Hepatic stellate cell (primary cell): ENCODE results near the gene EXPH5.
"Not testable (repeated sequence)": the region's sequence is repeated elsewhere in the genome, so short reads cannot be mapped to it uniquely, and the experiment has no call there.

Experiments used
- DNase-seq: peaks from one replicate; pipeline ENCODE4 v3.0.0; 2011; ENCODE audit warnings: low spot score

EXPH5 gene

DNA sequence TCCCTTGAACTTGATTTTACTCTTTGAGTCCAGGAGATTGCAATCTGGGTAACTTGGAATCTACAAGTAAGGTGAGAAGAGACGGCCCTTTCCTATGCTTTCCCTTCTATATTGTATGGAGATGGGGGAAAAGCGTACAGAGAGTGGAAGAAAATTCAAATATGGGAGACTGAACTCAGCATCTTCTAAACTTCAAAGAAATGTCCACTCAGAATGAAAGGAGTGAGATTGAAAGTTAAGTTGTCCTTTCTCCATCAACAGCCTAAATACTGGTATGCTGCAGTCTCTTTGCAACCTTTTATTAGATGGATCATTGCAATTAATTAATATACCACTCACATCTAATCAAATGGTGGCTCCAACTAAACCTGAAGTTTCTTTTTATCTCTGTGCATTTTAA, 6.4 kb upstream of the EXPH5 start:
- no peak for DNase-seq

DNA sequence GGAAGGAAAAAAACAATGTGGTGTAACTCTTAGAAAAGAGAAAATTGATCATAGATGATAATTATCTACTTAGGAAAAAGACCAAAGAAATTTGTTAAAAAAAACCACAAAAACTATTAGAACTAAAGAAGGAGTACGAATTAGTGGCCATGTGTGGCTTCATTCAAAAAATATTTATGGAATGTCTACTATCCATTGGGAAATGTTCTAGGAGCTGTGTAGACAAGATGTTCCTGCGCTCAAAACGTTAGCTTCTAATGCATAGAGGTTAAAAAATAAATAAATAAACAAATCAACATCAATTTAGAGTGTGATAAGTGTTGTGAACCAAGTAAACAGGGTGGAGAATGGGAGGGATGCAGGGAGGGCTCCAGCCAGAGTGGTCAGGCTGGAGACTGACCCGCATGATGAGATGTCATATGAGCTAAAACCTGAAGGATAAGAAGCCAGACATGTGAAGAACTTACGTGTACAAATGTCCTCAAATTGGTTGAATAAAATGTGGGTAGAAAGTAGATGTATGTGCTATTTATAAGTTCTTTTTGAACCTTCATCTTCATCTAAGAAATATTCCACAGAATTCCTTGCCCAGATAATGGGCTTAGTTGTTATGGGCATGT, 4.3 kb upstream of the EXPH5 start:
- DNase-seq = peak; percentile 29

DNA sequence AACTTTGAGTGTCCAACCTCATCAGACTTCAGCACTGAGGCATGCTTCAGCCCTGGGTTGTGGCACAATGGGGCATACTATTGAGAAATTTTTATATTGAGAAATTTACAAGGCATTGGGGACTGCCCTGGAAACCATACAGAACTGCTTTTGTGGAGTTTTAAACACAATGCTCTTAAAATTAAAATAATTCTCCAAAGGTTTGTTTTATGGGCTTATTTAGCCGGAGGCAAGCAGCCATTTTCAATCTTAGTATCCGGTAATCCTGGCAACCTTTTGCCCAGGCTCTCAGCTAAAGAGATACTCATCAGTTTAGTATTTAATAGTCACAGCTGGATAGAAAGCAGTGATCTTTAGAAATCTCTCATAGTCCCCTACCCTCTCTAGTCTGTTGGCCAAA, 3.1 kb upstream of the EXPH5 start:
- DNase-seq = no peak

DNA sequence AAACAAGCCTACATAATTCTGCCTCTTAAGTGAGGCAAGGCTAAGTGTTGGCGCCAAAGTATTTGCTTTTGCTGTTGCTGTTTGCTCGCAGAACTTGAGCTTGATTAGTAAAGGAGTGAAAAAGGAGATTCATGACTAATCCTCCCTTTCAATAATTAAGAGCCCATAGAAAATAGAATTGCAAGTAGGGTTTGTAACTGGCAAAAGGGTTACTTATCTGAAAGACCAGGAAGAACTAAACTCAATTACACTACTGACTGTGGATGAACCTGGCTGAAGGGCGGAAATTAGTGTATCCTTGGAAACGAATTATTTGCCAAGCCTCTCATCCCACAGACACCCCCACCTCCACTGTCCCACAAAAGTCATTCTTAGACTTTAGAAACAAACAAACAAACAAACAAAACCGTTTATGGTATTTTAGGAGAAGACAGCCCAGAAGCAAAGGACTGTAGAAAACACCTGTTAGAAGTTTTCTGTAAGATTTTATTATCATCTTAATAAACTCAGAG, 411 bp upstream of the EXPH5 start:
- DNase-seq = no peak

GRCh38 chr11:108592591-108593213, 866 bp downstream of the EXPH5 start:
- DNase-seq = peak; percentile 32

- DNase-seq = no peak
These were observed 1.7 kb downstream of the EXPH5 start for GRCh38 chr11:108591893-108592292.

GRCh38 chr11:108589136-108589535, 4.4 kb downstream of the EXPH5 start:
- no peak for DNase-seq

- DNase-seq = no peak
These were observed 5.3 kb downstream of the EXPH5 start for GRCh38 chr11:108588287-108588686.

DNA sequence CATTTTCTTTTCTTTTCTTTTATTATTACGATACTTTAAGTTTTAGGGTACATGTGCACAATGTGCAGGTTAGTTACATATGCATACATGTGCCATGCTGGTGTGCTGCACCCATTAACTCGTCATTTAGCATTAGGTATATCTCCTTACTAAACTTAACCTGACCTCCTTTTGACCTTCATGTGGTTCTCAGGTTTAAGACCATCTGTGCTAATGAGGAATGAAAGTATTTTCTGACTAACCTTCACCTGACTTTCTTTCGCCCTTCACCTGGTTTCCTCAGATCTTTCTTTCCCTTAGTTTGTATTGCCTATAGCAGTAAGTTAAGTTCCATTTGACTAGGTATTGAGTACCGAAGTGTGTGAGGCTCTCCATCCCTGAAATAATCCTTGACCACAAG, 6.5 kb downstream of the EXPH5 start:
- no peak for DNase-seq

DNA sequence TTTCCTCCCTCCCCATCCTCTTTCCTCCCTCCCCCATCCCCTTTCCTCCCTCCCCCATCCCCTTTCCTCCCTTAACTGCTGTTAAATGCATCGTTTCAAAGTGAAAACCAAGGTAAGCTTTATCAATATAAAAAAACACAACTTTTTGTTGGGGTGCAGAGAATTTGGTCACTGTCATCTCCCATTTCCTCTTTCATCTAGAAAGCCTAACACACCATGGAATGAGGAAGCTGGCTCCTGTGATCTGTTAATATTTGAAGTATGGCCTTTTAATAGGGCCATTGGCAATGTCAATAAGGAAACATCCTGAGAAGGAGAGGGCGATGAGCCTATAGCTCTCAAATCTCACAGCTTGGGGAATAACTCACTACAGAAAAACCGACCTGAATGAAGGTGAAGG, 7.0 kb downstream of the EXPH5 start:
- no peak for DNase-seq

- DNase-seq = not testable (repeated sequence)
These were observed 7.4 kb downstream of the EXPH5 start for GRCh38 chr11:108586185-108586584.

DNA sequence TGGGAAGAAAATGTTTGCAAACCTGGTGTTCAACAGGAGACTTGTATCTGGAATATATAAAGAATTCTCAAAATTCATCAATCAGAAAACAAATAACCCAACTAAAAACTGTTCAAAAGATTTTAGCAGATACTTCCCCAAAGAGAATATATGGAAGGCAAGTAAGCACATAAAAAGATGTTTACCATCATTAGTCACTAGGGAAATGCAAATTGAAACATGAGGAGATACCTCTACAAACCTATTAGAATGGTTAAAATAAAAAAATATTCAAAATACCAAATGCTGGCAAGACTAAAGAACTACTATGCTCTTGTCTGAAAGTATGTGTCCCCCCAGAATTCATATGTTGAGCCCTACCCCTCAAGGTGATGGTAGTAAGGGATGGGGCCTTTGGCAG, 8.6 kb downstream of the EXPH5 start:
- no peak for DNase-seq

- DNase-seq = no peak
These were observed 12.9 kb downstream of the EXPH5 start for GRCh38 chr11:108580645-108581044.

DNA sequence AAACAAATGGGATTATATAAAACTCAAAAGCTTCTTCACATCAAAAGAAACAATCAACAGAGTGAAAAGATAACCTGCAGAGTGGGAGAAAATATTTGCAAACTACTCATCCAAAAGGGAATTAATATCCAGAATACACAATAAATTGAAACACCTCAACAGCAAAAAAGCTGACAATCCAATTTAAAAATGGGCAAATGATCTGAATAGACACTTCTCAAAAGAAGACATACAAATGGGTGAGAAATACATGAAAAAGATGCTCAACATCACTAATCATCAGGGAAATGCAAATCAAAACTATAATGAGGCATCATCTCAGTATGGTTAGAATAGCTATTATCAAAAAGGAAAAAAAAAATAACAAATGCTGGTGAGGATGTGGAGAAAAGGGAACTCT, 13.5 kb downstream of the EXPH5 start:
- DNase-seq = no peak

GRCh38 chr11:108576523-108576922, 17.0 kb downstream of the EXPH5 start:
- no peak for DNase-seq

DNA sequence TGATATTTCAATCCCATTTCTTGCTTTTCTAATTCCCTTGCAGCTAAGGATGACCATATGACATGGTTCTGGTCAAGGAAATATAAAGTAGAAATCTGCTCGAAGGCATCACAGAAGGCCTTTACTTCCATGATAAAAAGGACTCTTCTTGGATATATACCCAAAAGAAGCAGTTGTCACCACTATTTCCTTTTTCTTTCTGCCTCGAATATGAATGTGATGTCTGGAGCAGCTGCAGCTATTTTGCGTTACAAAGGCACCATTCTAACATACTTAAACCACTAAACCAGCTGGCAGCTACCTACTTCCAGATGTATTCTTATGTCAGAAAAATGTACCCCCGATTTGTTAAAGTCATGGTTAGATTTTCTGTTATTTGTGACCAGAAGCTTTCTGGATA, 18.9 kb downstream of the EXPH5 start:
- DNase-seq = no peak

- no peak for DNase-seq
These were observed 22.6 kb downstream of the EXPH5 start for GRCh38 chr11:108571001-108571400.

GRCh38 chr11:108569896-108570295, 23.7 kb downstream of the EXPH5 start:
- no peak for DNase-seq

DNA sequence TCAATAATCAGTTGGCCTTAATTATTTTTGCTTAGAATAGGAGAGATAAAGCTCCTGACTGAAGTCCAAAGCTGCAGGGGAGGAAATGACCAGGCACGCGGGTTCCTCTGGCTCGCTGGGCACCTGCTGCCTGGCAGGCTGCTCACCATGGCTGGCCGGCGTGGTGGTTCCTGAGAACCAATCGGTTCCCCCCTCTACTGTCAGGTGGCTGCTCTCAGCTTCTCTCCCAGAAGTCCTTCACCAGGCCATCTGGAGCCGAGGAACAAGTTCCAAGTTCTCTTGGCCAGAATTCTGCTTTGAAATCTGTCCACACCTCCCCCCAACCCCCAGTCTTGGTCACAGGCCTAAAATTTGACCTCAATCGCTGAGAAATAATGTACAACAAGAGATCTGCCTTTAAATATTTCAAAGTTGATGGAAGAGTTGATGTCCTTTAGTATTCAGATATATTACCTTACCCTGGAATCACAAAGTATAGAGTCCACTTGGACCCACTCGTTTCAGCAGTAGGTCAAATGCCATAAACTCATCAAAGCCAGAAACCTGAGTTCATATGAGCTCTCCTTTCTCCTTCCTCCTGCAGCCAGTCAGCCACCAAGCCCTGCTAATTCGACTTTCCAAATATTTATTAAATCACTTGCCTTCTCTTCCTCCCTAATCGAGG, 25.2 kb downstream of the EXPH5 start:
- no peak for DNase-seq

DNA sequence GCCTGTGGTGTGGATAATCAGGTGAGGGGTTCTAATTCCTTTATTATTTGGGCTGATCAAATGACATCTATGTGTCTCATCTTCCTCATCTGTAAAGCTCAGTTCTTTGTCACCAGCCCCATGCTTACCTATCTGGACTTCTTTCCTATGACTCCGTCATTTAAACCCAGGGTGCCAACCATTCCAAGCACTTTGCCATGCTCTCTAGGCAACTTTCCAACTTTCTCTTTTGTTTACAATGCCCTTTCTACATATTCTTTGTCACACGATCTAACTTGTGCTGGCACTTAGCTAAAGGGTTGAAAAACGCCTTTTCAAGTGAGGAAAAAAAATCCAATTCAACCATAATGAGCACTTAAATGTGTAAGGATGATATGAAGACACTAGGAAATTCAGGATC, 27.9 kb downstream of the EXPH5 start:
- DNase-seq = no peak

- no peak for DNase-seq
These were observed 30.6 kb downstream of the EXPH5 start for GRCh38 chr11:108562746-108563581.

GRCh38 chr11:108561535-108561991, 32.0 kb downstream of the EXPH5 start:
- peak; percentile 12 for DNase-seq
